C4-2B (cell line): ENCODE results near the gene LIMS4.
"Not testable (repeated sequence)": the region's sequence is repeated elsewhere in the genome, so short reads cannot be mapped to it uniquely, and the experiment has no call there.

Experiments used
- ZFX ChIP-seq: fragments of 450-650 bp; IDR thresholded peaks from 2 replicates; pipeline ENCODE4 v1.6.1; 2017
- TF ChIP-seq, protein P1 (sequence below): fragments of 450-650 bp; conservative IDR thresholded peaks from 2 replicates; pipeline ENCODE4 v1.5.1; 2017; ENCODE audit warnings: mild to moderate bottlenecking

DNA sequence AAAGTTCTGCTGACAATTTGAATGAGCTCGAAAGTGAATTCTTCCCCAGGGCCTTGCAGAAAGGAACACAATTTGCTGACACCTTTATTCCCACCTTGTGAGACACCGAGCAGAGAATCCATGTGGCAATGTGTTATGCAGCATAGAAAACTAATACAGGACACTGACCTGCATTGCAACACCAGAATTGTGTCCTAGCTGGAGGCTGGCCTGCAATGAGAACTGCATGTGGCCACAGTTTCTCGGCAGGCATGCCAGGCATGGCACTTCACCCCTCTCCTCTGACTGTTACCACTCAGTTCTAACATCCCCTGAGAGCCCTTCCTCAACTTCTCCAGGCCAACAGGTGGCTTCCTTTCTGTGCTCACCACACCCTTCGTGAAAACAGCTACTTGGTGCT, 46.9 kb downstream of the LIMS4 start:
- TF ChIP-seq, protein P1, sequence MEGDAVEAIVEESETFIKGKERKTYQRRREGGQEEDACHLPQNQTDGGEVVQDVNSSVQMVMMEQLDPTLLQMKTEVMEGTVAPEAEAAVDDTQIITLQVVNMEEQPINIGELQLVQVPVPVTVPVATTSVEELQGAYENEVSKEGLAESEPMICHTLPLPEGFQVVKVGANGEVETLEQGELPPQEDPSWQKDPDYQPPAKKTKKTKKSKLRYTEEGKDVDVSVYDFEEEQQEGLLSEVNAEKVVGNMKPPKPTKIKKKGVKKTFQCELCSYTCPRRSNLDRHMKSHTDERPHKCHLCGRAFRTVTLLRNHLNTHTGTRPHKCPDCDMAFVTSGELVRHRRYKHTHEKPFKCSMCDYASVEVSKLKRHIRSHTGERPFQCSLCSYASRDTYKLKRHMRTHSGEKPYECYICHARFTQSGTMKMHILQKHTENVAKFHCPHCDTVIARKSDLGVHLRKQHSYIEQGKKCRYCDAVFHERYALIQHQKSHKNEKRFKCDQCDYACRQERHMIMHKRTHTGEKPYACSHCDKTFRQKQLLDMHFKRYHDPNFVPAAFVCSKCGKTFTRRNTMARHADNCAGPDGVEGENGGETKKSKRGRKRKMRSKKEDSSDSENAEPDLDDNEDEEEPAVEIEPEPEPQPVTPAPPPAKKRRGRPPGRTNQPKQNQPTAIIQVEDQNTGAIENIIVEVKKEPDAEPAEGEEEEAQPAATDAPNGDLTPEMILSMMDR, result not testable (repeated sequence)
- not testable (repeated sequence) for TF ChIP-seq ZFX
